ENCODE data around the gene ZSCAN18.

Gene ZSCAN18

DNA sequence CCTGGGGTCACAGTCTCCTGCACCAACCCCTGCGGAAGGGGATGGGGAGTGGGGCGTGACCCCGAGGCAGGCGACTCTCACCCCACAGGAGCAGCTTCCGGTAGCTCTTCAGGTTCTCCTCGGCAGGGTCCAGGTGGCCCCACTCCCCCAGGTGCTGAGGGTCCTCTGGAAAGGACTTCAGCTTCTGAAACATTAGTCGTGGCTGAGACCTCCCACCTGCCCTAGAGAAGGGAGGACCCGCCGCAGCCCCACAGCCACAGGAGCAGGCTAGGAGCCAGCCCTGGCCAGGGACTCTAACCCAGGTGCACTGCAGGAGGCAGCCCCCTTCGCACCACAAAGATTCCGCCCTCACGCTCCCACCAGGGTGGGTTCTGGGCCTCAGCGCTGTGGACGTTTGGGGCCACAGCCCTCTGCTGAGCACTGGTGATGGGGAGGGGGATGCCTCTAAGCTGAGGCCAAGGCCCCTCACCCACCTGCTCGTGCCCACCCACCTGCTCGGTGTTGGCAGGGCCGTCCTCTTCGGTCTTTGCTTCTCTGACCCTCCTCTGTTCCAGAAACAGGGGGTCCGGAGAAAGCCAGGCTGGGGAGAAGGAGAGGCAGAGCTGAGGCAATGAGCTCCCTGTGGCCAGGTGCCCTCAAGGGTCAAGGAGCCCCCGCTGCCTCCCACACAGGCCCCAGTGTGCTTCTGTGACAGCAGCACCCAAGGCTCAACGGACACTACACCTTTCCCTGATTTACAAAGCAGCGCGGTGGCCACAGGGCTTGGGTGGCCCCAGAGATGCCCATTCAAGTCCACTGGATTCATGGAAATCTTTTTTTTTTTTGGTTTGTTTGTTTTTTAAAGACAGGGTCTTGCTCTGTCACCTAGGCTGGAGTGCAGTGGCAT lies 11.0 kb downstream of the ZSCAN18 start:
- no peak for DNase-seq (ENCODE audit: low spot score)

DNA sequence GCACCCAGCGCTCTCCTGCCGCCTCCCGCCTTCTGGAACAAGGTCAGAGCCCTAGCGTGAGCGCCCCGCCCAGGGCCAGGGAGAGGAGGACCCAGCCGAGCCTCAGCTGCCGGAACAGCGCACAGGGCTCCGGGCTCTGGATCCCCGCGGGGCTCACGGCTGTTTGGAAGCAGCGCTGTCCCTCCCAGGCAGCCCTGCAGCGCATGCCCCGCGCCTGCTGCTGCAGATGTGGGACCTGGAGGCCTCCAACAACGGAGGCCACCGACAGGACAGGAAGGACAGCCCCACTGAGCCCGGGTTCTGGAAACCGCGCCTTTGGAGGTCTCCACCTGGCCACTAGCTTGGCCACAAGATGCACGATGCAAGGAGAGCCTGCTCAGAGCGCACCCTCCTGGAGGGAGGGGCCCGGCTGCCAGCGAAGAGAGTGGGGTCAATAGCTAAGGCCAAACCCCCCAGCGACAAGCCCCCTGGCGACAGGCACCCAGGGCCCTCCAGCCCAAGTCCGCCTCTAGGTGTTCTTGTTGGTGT lies 12.6 kb downstream of the ZSCAN18 start:
- no peak for DNase-seq (ENCODE audit: low spot score)

DNA sequence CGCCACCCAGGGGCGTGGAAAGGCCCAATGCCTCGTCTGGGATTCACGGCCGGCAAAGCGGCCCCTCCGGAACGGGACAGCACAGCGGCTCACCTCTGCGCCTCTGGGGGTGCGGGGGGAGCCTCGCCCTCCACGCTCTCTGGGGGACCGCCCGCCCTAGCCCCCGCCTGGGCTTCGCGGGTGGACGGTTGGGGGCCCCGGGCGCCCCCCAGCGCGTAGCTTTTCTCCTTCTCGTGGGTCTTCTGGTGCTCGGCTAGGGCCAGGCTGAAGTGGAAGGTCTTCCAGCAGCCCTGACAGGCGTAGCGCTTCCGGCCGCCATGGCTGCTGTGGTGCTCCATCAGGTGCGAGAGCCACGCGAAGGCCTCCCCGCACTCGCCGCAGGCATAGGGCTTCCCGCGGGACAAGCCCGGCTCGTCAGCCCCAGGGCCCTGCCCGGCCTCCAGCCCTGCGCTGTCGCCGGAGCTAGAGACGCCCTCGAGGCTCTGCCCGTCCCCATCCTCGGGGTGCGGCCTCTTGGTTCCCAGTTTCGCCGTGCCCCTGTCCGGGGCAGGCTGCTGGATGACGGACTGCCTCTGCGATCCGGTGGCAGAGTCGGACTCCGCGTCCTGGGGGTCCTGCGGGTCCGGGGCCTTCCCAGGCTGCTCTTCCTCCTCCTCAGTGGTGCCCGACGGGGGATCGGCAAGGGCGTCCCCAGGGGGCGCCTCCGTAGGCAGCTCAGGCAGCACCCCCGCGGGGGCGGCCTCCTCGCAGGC lies 13.3 kb downstream of the ZSCAN18 start:
- no peak for DNase-seq (ENCODE audit: low spot score)

DNA sequence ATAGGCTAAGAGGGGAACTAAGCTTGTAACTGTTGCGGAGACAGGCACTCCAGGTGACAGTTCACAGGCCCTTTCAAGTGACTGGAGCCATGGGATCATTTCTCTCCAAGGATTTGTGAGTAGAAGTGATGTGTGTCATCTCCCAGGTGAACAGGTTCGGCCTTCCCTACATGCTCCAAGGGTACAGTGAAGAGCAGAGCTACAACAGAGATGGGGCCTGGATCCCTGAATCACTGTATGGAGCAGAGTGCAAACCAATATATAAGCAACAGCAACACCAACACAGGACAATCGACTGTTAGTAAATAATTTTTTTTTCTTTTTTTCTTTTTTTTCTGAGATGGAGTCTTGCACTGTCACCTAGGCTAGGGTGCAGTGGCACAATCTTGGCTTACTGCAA lies 15.0 kb downstream of the ZSCAN18 start:
- DNase-seq (ENCODE audit: low spot score): no peak

DNA sequence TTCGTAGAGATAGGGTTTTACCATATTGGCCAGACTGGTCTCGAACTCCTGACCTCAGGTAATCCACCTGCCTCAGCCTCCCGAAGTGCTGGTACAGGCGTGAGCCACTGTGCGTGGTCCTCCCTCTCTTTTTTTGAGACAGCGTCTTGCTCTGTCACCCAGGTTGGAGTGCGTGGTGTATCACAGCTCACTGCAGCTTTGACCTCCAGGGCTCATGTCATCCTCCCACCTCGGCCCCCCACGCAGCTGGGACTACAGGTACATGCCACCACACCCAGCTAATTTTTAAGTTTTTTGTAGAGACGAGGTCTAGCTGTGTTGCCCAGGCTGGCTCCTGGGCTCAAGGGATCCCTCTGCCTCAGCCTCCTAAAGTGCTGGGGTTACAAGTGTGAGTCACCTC lies 18.2 kb downstream of the ZSCAN18 start:
- DNase-seq (ENCODE audit: low spot score): no peak

DNA sequence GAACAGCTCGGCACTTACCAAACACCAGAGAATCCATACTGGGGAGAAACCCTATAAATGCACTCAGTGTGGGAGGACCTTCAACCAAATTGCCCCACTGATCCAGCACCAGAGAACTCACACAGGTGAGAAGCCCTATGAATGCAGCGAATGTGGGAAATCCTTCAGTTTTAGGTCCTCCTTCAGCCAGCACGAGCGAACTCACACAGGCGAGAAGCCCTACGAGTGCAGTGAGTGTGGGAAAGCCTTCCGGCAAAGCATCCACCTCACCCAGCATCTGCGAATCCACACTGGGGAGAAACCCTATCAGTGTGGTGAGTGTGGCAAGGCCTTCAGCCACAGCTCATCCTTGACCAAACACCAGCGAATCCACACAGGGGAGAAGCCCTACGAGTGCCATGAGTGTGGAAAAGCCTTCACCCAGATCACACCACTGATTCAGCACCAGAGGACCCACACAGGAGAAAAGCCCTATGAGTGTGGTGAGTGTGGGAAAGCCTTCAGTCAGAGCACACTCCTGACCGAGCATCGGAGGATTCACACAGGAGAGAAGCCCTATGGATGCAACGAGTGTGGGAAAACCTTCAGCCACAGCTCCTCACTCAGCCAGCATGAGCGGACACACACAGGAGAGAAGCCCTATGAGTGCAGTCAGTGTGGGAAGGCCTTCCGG lies 30.7 kb downstream of the ZSCAN18 start:
- no peak for DNase-seq (ENCODE audit: low spot score)

DNA sequence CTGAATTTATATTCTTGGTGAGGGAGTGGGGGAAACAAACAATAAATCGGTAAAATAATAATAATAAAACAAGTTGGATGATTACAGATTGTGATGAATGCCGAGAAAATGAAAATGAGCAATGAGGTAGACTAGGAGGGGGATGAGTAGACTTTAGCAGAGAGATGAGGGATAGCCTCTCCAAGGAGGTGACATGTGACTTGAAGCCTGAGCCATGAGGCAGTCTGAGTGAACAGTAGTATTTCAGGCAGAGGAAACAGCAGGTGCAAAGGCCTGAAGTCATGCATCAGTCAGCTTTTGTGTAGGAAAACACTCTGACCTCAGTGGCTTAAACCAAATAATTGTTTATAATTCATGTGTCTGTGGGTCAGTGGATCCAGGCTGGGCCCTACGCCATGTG lies 34.3 kb downstream of the ZSCAN18 start:
- no peak for DNase-seq (ENCODE audit: low spot score)

DNA sequence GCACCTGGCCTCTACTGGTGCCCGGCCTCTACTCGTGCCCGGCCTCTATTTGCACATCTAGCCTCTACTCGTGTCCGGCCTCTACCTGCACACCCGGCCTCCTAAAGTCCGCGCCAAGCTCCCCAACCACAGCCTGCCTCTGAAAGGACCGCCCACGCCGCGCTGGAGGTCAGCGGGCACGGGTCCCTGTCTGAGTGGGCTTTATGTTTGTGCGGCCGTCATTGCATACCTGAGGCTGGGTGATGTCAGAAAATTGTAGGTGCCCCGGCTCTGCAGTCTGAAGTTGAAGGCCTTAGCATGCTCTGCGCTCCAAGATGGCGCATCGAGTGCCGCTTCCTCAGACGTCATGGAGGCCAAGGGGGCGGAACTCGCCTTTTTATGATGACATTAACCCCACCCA lies 37.8 kb downstream of the ZSCAN18 start:
- no peak for DNase-seq (ENCODE audit: low spot score)

DNA sequence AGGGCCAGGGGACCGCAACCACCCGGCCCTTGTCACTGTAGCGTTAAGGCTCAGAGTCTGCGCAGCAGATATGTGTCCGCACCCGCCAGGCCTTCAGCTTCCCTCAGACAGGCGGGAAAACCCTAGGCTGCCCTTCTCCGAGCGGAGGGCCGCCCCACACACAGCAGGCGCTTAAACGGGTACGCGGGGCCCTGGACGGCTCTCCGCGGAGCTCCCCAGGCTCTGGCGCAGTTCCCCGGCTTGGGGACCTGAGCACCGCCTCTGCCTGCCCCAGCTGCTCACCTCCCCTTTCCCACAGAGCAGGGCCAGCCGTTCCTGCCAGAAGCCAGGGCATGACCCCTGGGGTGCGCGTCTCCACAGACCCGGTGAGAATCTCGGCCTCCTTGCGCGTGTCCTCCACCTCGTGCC lies 38.4 kb downstream of the ZSCAN18 start:
- DNase-seq (ENCODE audit: low spot score): no peak

DNA sequence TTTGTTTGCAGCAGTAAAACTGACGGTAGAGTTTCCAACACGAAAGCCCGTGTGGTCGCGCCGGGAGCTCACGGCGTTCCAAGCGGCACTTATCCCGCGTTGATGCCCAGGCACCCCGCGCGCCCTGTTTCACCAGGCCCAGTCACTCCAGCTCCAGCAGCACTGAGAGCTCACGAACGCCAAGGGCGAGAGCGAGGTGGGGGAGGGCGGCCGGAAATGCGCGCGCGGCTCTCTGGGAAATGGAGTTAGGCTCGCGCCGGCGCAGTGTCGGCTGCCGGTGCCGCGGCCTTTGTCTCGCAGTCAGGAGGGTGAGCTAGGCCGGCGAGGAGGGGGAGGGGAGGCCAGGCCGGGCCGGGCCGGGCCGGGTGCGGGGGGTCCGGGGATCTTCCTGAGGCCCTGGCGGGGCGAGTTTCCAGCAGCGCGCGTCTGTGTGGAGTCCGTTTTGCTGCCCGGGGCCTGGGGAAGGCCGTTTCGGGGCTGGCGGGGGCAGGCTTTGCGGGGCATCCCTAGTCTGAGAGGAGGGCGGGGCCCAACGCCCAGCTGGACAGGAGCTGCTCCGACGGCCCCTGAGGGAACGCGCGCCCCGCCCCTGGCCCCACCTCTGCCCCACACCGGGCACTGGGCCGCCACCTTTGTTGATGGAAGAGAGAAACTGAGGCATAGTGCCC lies 38.9 kb downstream of the ZSCAN18 start, which contains the start of gene ZNF135:
TSS of gene ZNF135 (plus strand) at position 280 of the 668 bp plus-strand sequence. CDS start 721 bp downstream, outside the sequence.
- DNase-seq (ENCODE audit: low spot score): no peak

DNA sequence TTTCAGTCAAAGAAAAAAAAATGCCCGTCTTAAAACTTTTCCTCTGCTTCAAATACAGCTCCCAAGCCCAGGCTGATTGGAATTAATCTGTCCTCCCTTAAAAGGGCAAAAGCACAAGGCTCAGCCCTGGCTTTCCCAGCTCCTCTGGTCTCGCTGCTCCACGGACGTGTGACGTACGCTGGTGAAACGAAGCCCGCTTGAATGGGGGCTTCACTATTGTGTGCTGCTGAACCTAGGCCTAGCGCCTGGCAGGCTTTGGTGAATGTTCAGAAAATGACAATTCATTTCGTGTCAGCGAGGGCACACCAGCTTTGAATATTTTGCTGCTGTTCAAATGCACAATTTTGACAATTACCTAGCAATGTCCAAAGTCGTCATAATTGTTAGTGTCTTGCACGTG lies 39.6 kb downstream of the ZSCAN18 start:
- DNase-seq (ENCODE audit: low spot score): no peak

DNA sequence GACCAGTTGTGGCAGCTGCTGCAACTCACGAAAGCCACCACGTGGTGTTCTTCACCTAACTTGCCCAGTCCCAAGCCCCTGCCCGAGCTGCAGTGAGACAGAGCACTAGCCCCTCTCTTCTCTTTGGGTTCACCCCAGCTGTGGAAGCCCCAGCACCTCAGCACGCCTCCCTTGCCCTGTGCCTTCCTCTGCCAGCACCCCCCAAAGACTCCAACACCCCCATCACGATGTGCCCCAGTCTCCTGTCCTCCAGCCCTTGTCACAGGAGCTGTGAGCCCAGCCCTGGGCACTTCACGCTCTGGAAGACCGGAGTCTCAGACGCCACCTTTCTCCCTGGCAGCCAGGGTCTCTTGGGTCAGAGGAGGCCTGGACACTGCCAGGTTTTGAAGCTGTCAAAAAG lies 41.2 kb downstream of the ZSCAN18 start:
- no peak for DNase-seq (ENCODE audit: low spot score)

DNA sequence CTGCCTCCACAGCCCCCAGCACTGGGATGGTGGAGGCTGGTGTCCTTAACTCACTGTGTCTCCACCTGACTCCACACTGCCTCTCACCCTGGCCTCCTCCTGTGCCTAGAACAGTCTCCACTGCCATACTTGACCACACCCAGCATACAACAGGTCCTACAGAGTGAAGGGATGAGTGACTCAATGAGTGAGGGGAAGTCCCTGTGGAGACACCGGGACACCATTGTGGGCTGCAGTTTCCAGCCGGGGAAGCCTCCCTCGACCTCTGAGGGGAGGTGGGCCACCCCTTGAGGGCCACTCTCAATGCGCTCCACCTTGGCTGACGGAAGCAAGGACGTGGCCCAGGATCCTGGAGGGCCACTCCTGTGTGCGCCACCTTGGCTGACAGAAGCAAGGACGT lies 41.8 kb downstream of the ZSCAN18 start:
- no peak for DNase-seq (ENCODE audit: low spot score)

DNA sequence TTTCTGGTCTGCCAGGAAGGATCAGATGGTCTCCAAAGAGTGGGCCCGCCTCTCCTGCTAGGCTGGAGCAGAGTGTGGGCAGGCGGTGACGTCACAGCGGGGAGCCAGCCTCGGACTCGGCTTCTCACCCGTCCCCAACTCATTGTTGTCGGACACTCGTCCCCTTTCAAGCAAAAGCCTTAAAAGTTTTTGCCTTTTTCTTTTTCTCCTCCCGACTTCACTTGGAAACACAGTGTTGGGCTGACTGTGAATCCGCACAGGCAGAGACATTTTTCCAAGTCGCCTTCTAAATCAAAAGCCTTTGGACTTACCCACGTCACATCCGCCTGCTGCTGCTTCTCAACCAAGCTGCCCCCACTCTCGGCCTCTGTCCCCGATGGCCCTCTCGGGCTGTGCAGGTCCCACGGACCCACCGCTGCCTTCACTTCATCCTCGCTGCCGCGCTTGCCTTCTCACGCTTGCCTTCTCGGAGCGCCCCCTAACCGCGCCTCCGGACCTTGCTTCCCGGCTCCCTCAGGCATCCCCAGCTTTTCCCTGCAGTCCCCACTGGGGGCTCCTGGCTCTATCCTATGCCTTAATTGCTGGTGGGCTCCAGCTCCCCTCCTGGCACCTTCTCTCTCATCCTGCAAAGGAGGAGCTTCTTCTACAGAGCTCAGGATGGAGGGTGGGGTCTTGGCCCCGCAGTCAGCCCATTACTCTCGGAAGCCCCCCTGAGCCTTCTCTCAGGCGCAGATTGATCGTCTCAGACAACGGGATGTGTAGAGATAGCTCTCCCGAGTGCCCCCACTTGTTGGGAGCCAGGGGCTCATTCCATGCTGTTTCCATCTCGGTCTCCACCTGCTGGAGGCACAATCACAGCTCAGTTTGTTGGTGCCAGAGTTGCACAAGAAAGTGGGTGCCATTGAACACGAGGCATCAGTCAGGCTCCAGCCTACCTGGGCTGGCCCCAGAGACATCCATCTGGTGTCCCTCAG lies 42.8 kb downstream of the ZSCAN18 start:
- DNase-seq (ENCODE audit: low spot score): no peak

DNA sequence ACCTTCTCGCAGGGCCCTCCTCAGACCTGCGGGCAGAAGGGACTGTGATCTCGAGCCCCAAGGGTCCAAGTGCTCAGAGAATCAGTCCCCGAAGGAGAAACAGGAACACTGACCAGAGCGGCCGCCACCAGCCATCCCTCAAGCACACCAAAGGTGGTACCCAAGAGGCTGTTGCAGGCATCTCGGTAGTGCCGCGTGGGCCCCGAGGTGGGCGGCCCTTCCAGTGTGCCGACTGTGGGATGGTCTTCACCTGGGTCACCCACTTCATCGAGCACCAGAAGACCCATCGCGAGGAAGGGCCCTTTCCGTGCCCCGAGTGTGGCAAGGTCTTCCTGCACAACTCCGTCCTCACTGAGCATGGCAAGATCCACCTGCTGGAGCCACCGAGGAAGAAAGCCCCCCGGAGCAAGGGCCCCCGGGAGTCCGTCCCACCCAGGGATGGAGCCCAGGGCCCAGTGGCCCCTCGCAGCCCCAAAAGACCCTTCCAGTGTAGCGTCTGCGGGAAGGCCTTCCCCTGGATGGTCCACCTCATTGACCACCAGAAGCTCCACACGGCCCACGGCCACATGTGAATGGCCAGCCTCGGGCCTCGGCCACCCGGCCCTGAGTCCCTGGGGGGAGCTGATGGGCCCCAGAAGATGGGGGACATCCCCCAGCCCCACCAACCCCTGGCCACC lies 44.4 kb downstream of the ZSCAN18 start:
- no peak for DNase-seq (ENCODE audit: low spot score)

DNA sequence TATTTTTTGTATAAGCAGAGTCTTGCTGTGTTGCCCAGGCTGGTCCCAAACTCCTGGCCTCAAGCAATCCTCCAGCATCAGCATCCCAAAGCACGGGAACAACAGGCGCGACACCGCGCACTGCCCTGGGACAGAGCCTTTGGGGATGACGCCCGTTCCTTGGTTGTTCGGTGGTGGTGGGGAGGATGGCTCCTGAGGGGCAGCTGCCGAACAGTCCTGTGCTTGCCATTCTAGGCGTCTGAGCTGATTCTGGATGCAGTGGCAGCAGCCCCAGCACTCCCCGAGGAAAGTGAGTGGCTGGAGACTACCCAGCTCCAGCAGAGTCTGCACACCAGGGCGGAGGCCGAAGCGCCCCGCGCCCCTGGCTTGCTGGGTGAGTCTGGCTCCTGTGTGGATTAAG lies 45.8 kb downstream of the ZSCAN18 start:
- no peak for DNase-seq (ENCODE audit: low spot score)

DNA sequence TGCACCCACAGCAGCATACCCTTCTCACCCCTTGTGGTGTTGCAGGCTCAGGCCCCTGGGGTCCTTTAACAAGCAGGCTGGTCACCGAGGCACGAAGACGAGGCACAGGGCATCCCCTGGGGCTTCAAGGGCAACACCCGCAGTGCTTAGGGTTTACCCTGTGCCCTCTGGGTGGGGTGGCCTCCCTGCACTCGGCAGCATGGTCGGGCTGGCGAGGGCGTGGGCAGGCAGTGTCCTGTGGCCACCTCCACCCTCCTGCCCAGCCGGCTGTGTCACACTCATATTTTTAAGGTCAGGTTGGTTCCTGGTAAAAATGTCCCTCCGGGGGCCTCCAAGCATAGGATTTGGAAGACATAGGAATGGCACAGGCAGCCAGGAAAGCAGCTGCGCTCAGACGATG lies 50.4 kb downstream of the ZSCAN18 start:
- no peak for DNase-seq (ENCODE audit: low spot score)

DNA sequence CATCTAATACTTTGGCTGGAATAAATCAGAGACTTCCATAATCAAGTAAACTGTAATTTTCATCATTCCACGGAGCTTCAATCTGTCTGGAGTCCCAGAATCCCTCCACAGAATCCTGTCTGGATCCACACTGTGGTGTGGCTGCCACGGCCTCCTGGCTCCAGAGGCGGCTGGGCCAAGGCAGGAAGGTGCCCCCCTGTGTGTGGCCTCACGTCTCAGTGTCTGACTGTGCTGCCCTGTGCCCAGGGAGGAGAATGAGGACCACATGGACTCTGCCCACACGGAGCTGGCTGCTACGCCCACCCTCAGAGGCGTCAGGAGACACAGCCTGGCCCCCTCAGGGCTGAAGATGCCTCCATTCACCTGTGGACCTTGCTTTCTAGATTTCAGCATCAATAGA lies 51.2 kb downstream of the ZSCAN18 start:
- no peak for DNase-seq (ENCODE audit: low spot score)

DNA sequence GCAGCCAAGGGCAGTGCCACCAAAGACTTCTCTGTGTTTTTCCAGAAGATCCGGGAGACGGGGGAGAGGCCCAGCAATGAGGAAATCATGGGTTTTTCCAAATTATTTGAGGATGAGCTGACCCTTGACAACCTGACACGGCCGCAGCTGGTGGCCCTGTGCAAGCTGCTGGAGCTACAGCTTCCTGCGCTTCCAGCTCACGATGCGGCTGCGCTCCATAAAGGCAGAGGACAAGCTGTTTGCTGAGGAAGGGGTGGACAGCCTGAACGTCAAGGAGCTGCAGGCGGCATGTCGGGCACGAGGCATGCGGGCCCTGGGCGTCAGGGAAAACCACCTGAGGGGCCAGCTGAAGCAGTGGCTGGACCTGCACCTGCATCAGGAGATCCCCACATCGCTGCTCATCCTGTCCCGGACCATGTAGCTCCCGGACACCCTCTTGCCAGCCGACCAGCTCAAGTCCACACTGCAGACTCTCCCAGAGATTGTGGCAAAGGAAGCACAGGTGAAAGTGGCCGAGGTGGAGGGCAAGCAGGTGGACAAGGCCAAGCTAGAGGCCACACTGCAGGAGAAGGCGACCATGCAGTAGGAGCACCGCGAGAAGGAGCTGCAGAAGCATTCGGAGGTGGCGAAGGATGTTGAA lies 52.5 kb downstream of the ZSCAN18 start:
- DNase-seq (ENCODE audit: low spot score): no peak

DNA sequence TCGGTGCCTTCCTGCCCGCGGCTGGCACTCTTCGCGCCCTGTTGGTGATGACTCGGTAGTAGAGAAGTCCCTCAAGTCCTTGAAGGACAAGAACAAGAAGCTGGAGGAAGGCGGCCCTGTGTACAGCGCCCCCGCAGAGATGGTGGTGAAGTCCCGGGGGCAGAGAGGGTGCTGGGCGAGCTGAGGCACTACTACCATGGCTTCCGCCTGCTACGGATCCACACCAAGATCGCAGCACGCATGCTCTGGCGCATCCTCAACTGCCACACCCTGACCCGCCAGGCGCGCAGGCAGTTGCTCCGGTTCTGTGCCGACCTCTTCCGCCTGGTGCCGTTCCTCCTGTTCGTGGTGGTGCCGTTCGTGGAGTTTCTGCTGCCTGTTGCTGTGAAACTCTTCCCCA lies 53.1 kb downstream of the ZSCAN18 start:
- DNase-seq (ENCODE audit: low spot score): no peak

Measured in NAMALWA (cell line).